Measurements from ENCODE around the gene CENPT.
A peak's percentile ranks its signal among the peaks of the same experiment; 100 is the strongest.

The CENPT gene

GRCh38 chr16:67877064-67877463 lies 29.6 kb upstream of the CENPT start:
- WGBS (ENCODE audit: insufficient coverage, insufficient read length), result no CpG with 5 or more reads among the region's 11 CpGs
- Histone ChIP-seq H3K27me3 (ENCODE audit: control insufficient read depth, insufficient read depth, low read length) (no peaks in the 10 kb centered on the region), H3K9me3 (ENCODE audit: control insufficient read depth, insufficient read depth, low read length) (no peaks in the 10 kb centered on the region), H3K36me3 (ENCODE audit: control insufficient read depth, insufficient read depth, low read length) (peaks cover 44% of the 10 kb centered on the region), H3K27ac (ENCODE audit: low read length) (no peak overlapping the region), H3K4me3 (ENCODE audit: low read length) (no peak overlapping the region), H3K4me1 (ENCODE audit: control insufficient read depth, insufficient read depth, low read length) (peaks cover 1% of the 10 kb centered on the region; the same call in 1 of the 2 replicates)
- DNase-seq (ENCODE audit: low read depth, low spot score), result no peak

GRCh38 chr16:67874372-67874771 lies 26.9 kb upstream of the CENPT start:
- Histone ChIP-seq H3K36me3 (ENCODE audit: control insufficient read depth, insufficient read depth, low read length) (peaks cover 22% of the 10 kb centered on the region), H3K9me3 (ENCODE audit: control insufficient read depth, insufficient read depth, low read length) (no peaks in the 10 kb centered on the region), H3K27ac (ENCODE audit: low read length) (no peak overlapping the region), H3K4me3 (ENCODE audit: low read length) (no peak overlapping the region), H3K4me1 (ENCODE audit: control insufficient read depth, insufficient read depth, low read length) (peaks cover 1% of the 10 kb centered on the region; the same call in 1 of the 2 replicates), H3K27me3 (ENCODE audit: control insufficient read depth, insufficient read depth, low read length) (no peaks in the 10 kb centered on the region)
- no peak for DNase-seq (ENCODE audit: low read depth, low spot score)
- WGBS (ENCODE audit: insufficient coverage, insufficient read length), result no CpG with 5 or more reads among the region's 3 CpGs

DNA sequence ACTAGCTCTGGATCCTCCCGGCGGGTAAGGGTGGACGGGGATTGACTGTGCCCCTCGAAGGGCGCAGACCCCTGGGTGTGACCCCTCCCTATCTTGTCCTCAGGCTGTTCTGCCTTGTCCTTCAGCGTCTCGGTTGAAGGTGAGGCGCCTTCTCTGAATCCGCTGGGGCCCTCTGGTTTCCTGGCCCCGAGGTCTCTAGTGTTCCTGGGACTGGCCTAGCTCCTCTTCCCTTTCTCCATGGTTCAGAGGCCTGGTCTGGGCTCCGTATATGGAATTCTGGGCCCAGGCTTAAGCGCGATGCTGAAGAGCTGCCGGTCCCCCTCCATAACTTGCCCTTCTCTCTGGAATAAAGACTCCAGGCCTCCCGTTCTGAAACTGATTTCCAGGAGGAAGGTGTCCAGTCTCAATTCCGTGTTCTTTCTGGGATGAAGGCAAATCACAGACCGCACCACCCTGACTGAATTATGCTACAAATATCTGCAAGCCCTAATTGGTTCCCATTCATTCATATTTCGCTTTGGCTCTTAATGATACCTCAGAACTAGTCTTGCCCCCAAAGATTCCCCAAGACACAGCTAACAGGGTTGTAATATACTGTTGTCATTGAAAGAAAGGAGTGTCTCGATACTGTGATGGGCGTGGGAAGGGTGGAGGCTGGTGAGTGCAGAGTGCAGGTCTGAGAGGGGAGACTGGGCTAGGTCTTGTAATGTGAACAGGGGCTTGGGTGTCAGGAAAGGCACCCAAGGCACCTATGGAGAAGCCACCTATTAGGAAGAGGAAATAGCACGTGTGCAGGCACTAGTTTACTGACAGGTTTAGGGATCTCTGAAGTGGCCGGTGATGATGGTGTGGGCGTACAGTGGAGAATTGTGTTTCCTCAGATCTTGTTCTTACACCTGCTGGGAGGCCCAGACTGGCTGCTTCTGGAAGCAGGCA lies 26.2 kb upstream of the CENPT start:
- no CpG with 5 or more reads among the region's 23 CpGs for WGBS (ENCODE audit: insufficient coverage, insufficient read length)
- Histone ChIP-seq H3K27ac (ENCODE audit: low read length) (no peak overlapping the region), H3K27me3 (ENCODE audit: control insufficient read depth, insufficient read depth, low read length) (no peaks in the 10 kb centered on the region), H3K36me3 (ENCODE audit: control insufficient read depth, insufficient read depth, low read length) (peaks cover 16% of the 10 kb centered on the region), H3K4me3 (ENCODE audit: low read length) (peak overlapping the region; percentile 98), H3K9me3 (ENCODE audit: control insufficient read depth, insufficient read depth, low read length) (no peaks in the 10 kb centered on the region), H3K4me1 (ENCODE audit: control insufficient read depth, insufficient read depth, low read length) (peaks cover 1% of the 10 kb centered on the region; the same call in 1 of the 2 replicates)
- DNase-seq (ENCODE audit: low read depth, low spot score), result no peak

- peaks cover 11% of the 10 kb centered on the region for H3K36me3 ChIP-seq (ENCODE audit: control insufficient read depth, insufficient read depth, low read length)
- H3K4me3 ChIP-seq (ENCODE audit: low read length), result peak within 1 kb of the TSS; percentile 98
- no peaks in the 10 kb centered on the region for H3K9me3 ChIP-seq (ENCODE audit: control insufficient read depth, insufficient read depth, low read length)
- no CpG with 5 or more reads among the region's 72 CpGs for WGBS (ENCODE audit: insufficient coverage, insufficient read length)
- no peak for DNase-seq (ENCODE audit: low read depth, low spot score)
- no peak within 1 kb of the TSS for H3K27ac ChIP-seq (ENCODE audit: low read length)
- no peaks in the 10 kb centered on the region for H3K27me3 ChIP-seq (ENCODE audit: control insufficient read depth, insufficient read depth, low read length)
- peaks cover 1% of the 10 kb centered on the region; the same call in 1 of the 2 replicates for H3K4me1 ChIP-seq (ENCODE audit: control insufficient read depth, insufficient read depth, low read length)
Measured at GRCh38 chr16:67872631-67873434, 25.3 kb upstream of the CENPT start, which contains the start of gene EDC4. Gene EDC4, plus strand, starts transcription at chr16:67873052. Its CDS starts 210 bp downstream, at chr16:67873262.

- H3K27me3 ChIP-seq (ENCODE audit: control insufficient read depth, insufficient read depth, low read length), result no peaks in the 10 kb centered on the region
- H3K27ac ChIP-seq (ENCODE audit: low read length), result no peak overlapping the region
- H3K9me3 ChIP-seq (ENCODE audit: control insufficient read depth, insufficient read depth, low read length), result no peaks in the 10 kb centered on the region
- peaks cover 8% of the 10 kb centered on the region; the same call in 1 of the 2 replicates for H3K36me3 ChIP-seq (ENCODE audit: control insufficient read depth, insufficient read depth, low read length)
- no peak for DNase-seq (ENCODE audit: low read depth, low spot score)
- H3K4me1 ChIP-seq (ENCODE audit: control insufficient read depth, insufficient read depth, low read length), result peaks cover 1% of the 10 kb centered on the region; the same call in 1 of the 2 replicates
- no peak overlapping the region for H3K4me3 ChIP-seq (ENCODE audit: low read length)
- WGBS (ENCODE audit: insufficient coverage, insufficient read length), result no CpG with 5 or more reads among the region's 2 CpGs
Measured at GRCh38 chr16:67872131-67872630, 24.7 kb upstream of the CENPT start.

DNA sequence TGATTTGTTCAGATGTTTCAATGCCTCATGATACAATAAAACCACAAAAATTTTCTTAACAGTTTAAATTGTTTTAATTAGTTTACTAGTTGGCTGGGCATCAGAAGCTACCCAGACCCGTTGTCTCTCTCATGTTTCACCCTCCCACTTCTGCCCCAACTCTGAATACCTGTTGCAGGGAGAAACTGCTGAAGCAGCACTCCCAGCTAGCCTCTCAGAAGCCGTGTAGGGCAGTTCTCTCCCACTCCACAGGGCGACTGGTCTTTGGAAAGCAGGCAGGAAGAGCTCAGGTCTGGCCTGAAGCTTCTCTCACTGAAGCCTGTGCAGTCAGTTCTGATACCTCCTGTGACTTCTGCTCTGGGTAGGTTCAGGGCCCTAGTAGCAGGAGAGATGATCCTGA lies 23.8 kb upstream of the CENPT start:
- DNase-seq (ENCODE audit: low read depth, low spot score), result no peak
- no peaks in the 10 kb centered on the region for H3K9me3 ChIP-seq (ENCODE audit: control insufficient read depth, insufficient read depth, low read length)
- H3K27ac ChIP-seq (ENCODE audit: low read length), result no peak overlapping the region
- H3K4me3 ChIP-seq (ENCODE audit: low read length), result no peak overlapping the region
- peaks cover 8% of the 10 kb centered on the region; the same call in 1 of the 2 replicates for H3K36me3 ChIP-seq (ENCODE audit: control insufficient read depth, insufficient read depth, low read length)
- H3K4me1 ChIP-seq (ENCODE audit: control insufficient read depth, insufficient read depth, low read length), result peaks cover 1% of the 10 kb centered on the region; the same call in 1 of the 2 replicates
- no CpG with 5 or more reads among the region's 3 CpGs for WGBS (ENCODE audit: insufficient coverage, insufficient read length)
- H3K27me3 ChIP-seq (ENCODE audit: control insufficient read depth, insufficient read depth, low read length), result no peaks in the 10 kb centered on the region

- peaks cover 1% of the 10 kb centered on the region; the same call in 1 of the 2 replicates for H3K4me1 ChIP-seq (ENCODE audit: control insufficient read depth, insufficient read depth, low read length)
- no CpG with 5 or more reads among the region's 7 CpGs for WGBS (ENCODE audit: insufficient coverage, insufficient read length)
- no peak for DNase-seq (ENCODE audit: low read depth, low spot score)
- H3K9me3 ChIP-seq (ENCODE audit: control insufficient read depth, insufficient read depth, low read length), result no peaks in the 10 kb centered on the region
- peaks cover 14% of the 10 kb centered on the region; the same call in 1 of the 2 replicates for H3K36me3 ChIP-seq (ENCODE audit: control insufficient read depth, insufficient read depth, low read length)
- H3K4me3 ChIP-seq (ENCODE audit: low read length), result no peak overlapping the region
- no peaks in the 10 kb centered on the region for H3K27me3 ChIP-seq (ENCODE audit: control insufficient read depth, insufficient read depth, low read length)
- H3K27ac ChIP-seq (ENCODE audit: low read length), result no peak overlapping the region
Measured at GRCh38 chr16:67869653-67870052, 22.2 kb upstream of the CENPT start.

GRCh38 chr16:67868290-67868689 lies 20.8 kb upstream of the CENPT start:
- Histone ChIP-seq H3K4me3 (ENCODE audit: low read length) (no peak overlapping the region), H3K36me3 (ENCODE audit: control insufficient read depth, insufficient read depth, low read length) (peaks cover 14% of the 10 kb centered on the region; the same call in 1 of the 2 replicates), H3K27ac (ENCODE audit: low read length) (no peak overlapping the region), H3K27me3 (ENCODE audit: control insufficient read depth, insufficient read depth, low read length) (no peaks in the 10 kb centered on the region), H3K4me1 (ENCODE audit: control insufficient read depth, insufficient read depth, low read length) (no peaks in the 10 kb centered on the region; the same call in 1 of the 2 replicates), H3K9me3 (ENCODE audit: control insufficient read depth, insufficient read depth, low read length) (no peaks in the 10 kb centered on the region)
- no CpG with 5 or more reads among the region's 6 CpGs for WGBS (ENCODE audit: insufficient coverage, insufficient read length)
- DNase-seq (ENCODE audit: low read depth, low spot score), result no peak

DNA sequence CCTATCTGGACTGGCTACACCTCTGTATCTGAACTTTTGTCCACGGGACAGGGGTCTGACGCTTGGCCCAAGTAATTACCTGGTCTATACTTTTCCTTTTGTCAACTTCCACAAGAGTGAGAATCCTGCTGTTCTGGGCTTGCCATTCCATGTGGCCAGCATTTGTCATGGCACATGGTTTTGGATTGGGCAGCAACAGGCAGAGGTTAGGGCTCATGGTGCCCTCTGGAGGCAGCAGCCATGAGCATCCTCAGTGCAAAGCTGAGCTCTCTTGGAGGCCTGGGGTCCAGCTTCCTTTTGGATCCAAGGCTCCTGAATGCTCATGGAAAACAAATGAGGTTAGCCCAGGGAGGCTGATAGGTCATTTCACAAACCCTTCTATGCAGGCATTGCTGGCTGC lies 17.8 kb upstream of the CENPT start:
- no CpG with 5 or more reads among the region's 2 CpGs for WGBS (ENCODE audit: insufficient coverage, insufficient read length)
- Histone ChIP-seq H3K4me3 (ENCODE audit: low read length) (no peak overlapping the region), H3K27me3 (ENCODE audit: control insufficient read depth, insufficient read depth, low read length) (no peaks in the 10 kb centered on the region), H3K36me3 (ENCODE audit: control insufficient read depth, insufficient read depth, low read length) (peaks cover 19% of the 10 kb centered on the region), H3K4me1 (ENCODE audit: control insufficient read depth, insufficient read depth, low read length) (no peaks in the 10 kb centered on the region), H3K27ac (ENCODE audit: low read length) (no peak overlapping the region), H3K9me3 (ENCODE audit: control insufficient read depth, insufficient read depth, low read length) (no peaks in the 10 kb centered on the region)
- no peak for DNase-seq (ENCODE audit: low read depth, low spot score)

DNA sequence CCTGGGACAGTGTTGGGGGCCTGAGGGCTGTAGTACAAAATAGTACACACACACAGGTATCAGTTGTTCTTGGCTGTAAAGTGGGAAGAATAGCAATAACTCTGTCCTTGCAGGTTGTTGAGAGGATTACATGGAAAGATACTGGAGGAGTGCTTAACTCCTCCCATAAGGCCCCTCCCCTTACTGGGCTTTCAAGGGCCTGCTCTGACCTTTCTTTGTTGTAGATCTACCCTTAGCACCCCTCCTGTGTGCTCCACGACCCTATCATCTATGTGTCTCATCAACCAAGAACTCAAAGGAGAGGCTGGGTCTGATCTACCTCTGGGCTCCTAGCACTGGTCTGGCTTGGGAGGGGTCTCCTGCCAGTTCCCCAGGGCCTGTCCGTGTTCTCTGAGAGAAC lies 17.1 kb upstream of the CENPT start:
- Histone ChIP-seq H3K27ac (ENCODE audit: low read length) (no peak overlapping the region), H3K36me3 (ENCODE audit: control insufficient read depth, insufficient read depth, low read length) (peaks cover 19% of the 10 kb centered on the region), H3K9me3 (ENCODE audit: control insufficient read depth, insufficient read depth, low read length) (no peaks in the 10 kb centered on the region), H3K4me3 (ENCODE audit: low read length) (no peak overlapping the region), H3K4me1 (ENCODE audit: control insufficient read depth, insufficient read depth, low read length) (no peaks in the 10 kb centered on the region), H3K27me3 (ENCODE audit: control insufficient read depth, insufficient read depth, low read length) (no peaks in the 10 kb centered on the region)
- DNase-seq (ENCODE audit: low read depth, low spot score), result no peak
- no CpG with 5 or more reads among the region's 2 CpGs for WGBS (ENCODE audit: insufficient coverage, insufficient read length)
